Transverse colon (tissue), 4 donors: ENCODE data around the gene RABGAP1L.

Experiments
- POLR2A ChIP-seq: fragments of 450-650 bp; IDR thresholded peaks from one replicate; pipeline ENCODE4 v1.6.1; 2016; ENCODE audit warnings: antibody characterized with exemption, mild to moderate bottlenecking, moderate library complexity
- POLR2AphosphoS5 ChIP-seq, 3 donors: sonication (generic); formaldehyde crosslinking; IDR thresholded peaks; one replicate each; pipeline ENCODE4 v1.6.1; 2016; ENCODE audit warnings: antibody characterized with exemption in 3 of 3
- TF ChIP-seq, protein P1 (sequence below), 5 experiments: fragments of 200-600 bp in 3 of 5; fragments of 450-650 bp in 2 of 5; sonication (generic) in 3 of 5; IDR thresholded peaks; 1 replicate in 2 of 5; 2 replicates in 3 of 5; pipeline ENCODE4 v1.5.1; 2016 to 2017; ENCODE audit warnings: antibody characterized with exemption in 5 of 5, inconsistent platforms in 3 of 5, mild to moderate bottlenecking in 2 of 5, moderate library complexity in 1 of 5

DNA sequence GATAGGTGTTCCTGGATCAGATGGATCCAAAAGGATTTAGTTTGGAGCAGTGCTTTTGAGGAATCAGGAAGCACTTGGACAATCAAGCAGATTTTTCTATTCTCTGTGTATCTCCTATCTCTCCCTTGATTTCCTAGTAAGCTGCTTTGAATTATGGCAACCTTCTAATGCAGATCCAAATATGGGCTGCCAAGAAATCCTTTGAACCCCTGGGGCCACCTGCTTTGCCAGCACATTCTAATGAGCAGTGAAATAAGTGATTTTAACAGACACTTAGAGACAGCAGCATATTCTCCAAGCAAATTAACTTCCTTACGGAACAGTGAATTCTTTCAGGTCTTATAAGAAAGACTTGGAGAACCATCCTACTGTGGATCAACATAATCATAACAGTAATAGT is 483.9 kb downstream of the RABGAP1L start:
- TF ChIP-seq POLR2AphosphoS5 (IDR thresholded peaks at IDR 0.05) (no peak), POLR2A (no peak)
- TF ChIP-seq, protein P1, sequence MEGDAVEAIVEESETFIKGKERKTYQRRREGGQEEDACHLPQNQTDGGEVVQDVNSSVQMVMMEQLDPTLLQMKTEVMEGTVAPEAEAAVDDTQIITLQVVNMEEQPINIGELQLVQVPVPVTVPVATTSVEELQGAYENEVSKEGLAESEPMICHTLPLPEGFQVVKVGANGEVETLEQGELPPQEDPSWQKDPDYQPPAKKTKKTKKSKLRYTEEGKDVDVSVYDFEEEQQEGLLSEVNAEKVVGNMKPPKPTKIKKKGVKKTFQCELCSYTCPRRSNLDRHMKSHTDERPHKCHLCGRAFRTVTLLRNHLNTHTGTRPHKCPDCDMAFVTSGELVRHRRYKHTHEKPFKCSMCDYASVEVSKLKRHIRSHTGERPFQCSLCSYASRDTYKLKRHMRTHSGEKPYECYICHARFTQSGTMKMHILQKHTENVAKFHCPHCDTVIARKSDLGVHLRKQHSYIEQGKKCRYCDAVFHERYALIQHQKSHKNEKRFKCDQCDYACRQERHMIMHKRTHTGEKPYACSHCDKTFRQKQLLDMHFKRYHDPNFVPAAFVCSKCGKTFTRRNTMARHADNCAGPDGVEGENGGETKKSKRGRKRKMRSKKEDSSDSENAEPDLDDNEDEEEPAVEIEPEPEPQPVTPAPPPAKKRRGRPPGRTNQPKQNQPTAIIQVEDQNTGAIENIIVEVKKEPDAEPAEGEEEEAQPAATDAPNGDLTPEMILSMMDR (IDR thresholded peaks at IDR 0.05): no peak
